Prostate gland (tissue), 2 donors: Measurements from ENCODE around the gene PARK7.

Experiments used
- CTCF ChIP-seq, 4 experiments: fragments of 200-600 bp in 2 of 4; fragments of 450-650 bp in 2 of 4; sonication (generic) in 2 of 4; IDR thresholded peaks; 1 replicate in 3 of 4; 2 replicates in 1 of 4; pipeline ENCODE4 v1.5.1; 2016 to 2019; ENCODE audit warnings: antibody characterized with exemption in 4 of 4, mild to moderate bottlenecking in 2 of 4, moderate library complexity in 2 of 4
- POLR2A ChIP-seq: fragments of 450-650 bp; IDR thresholded peaks from one replicate; pipeline ENCODE4 v1.6.1; 2016; ENCODE audit warnings: antibody characterized with exemption, mild to moderate bottlenecking
- POLR2AphosphoS5 ChIP-seq: sonication (generic); formaldehyde crosslinking; IDR thresholded peaks from one replicate; pipeline ENCODE4 v1.6.1; 2017; ENCODE audit warnings: antibody characterized with exemption

GRCh38 chr1:7942214-7942921, 19.1 kb upstream of the PARK7 start:
- TF ChIP-seq POLR2AphosphoS5: no peak
- TF ChIP-seq CTCF (IDR thresholded peaks at IDR 0.05): peak in 2 of 4 experiments; percentile 20 to 27
- TF ChIP-seq POLR2A: no peak
